BE2C (cell line): ENCODE results near the gene TRAF7.
"Not testable (repeated sequence)": the region's sequence is repeated elsewhere in the genome, so short reads cannot be mapped to it uniquely, and the experiment has no call there.

Source experiments
- DNase-seq: peaks from one replicate; pipeline ENCODE4 v3.0.0-alpha.2; 2020
- H3K27me3 ChIP-seq: fragments of 250-450 bp; sonication (Bioruptor Pico); 2 replicates; pipeline ENCODE4 v1.5.1; 2020; ENCODE audit warnings: mild to moderate bottlenecking
- H3K36me3 ChIP-seq: fragments of 250-450 bp; sonication (Bioruptor Pico); 2 replicates; pipeline ENCODE4 v1.5.1; 2020; ENCODE audit warnings: mild to moderate bottlenecking
- H3K4me1 ChIP-seq: fragments of 250-450 bp; sonication (Bioruptor Pico); 2 replicates; pipeline ENCODE4 v1.5.1; 2020
- H3K4me3 ChIP-seq: 2 replicates; pipeline ENCODE4 v1.5.1; 2011; ENCODE audit warnings: low read depth, low read length
- H3K9me3 ChIP-seq: fragments of 250-450 bp; sonication (Bioruptor Pico); 2 replicates; pipeline ENCODE4 v1.5.1; 2020
- CTCF ChIP-seq: IDR thresholded peaks from 2 replicates; pipeline ENCODE4 v1.5.1; 2012; ENCODE audit warnings: mild to moderate bottlenecking, low read depth, low read length

The TRAF7 gene

GRCh38 chr16:2115591-2115973 lies 40.0 kb upstream of the TRAF7 start:
- H3K9me3 ChIP-seq: no peaks in the 10 kb centered on the region
- H3K4me1 ChIP-seq: no peaks in the 10 kb centered on the region
- DNase-seq: no peak
- no peak for TF ChIP-seq CTCF
- H3K36me3 ChIP-seq: no peaks in the 10 kb centered on the region
- no peak overlapping the region for H3K4me3 ChIP-seq
- H3K27me3 ChIP-seq: no peaks in the 10 kb centered on the region

GRCh38 chr16:2116428-2116827 lies 39.2 kb upstream of the TRAF7 start:
- not testable (repeated sequence) for H3K27me3 ChIP-seq, H3K4me1 ChIP-seq, H3K4me3 ChIP-seq, H3K9me3 ChIP-seq, DNase-seq, H3K36me3 ChIP-seq

GRCh38 chr16:2117341-2117740 lies 38.2 kb upstream of the TRAF7 start:
- not testable (repeated sequence) for DNase-seq, H3K4me1 ChIP-seq, H3K9me3 ChIP-seq, H3K27me3 ChIP-seq, H3K36me3 ChIP-seq, H3K4me3 ChIP-seq

GRCh38 chr16:2117960-2118722 lies 37.4 kb upstream of the TRAF7 start:
- not testable (repeated sequence) for H3K27me3 ChIP-seq, H3K4me3 ChIP-seq, H3K36me3 ChIP-seq, H3K9me3 ChIP-seq, DNase-seq
- H3K4me1 ChIP-seq: peaks cover 12% of the 10 kb centered on the region

- not testable (repeated sequence) for H3K27me3 ChIP-seq, H3K4me3 ChIP-seq
- DNase-seq: peak; percentile 75
Observed at GRCh38 chr16:2121325-2121724, 34.3 kb upstream of the TRAF7 start.

GRCh38 chr16:2121853-2122252 lies 33.7 kb upstream of the TRAF7 start:
- TF ChIP-seq CTCF: no peak
- H3K4me3 ChIP-seq: no peak overlapping the region
- no peaks in the 10 kb centered on the region for H3K27me3 ChIP-seq
- DNase-seq: no peak
- no peaks in the 10 kb centered on the region for H3K9me3 ChIP-seq
- H3K36me3 ChIP-seq: no peaks in the 10 kb centered on the region
- peaks cover 36% of the 10 kb centered on the region for H3K4me1 ChIP-seq

More at GRCh38 chr16:2121325-2121724, 34.3 kb upstream of the TRAF7 start:
- peak; percentile 62 for TF ChIP-seq CTCF
- H3K36me3 ChIP-seq, H3K9me3 ChIP-seq: not testable (repeated sequence)
- peaks cover 31% of the 10 kb centered on the region for H3K4me1 ChIP-seq

GRCh38 chr16:2122429-2122828 lies 33.2 kb upstream of the TRAF7 start:
- Histone ChIP-seq H3K4me3 (no peak overlapping the region), H3K36me3 (no peaks in the 10 kb centered on the region), H3K4me1 (peaks cover 41% of the 10 kb centered on the region), H3K27me3 (no peaks in the 10 kb centered on the region), H3K9me3 (no peaks in the 10 kb centered on the region)
- TF ChIP-seq CTCF: no peak
- DNase-seq: no peak

GRCh38 chr16:2122934-2123683 lies 32.5 kb upstream of the TRAF7 start:
- not testable (repeated sequence) for H3K36me3 ChIP-seq, DNase-seq, H3K27me3 ChIP-seq, H3K9me3 ChIP-seq, H3K4me3 ChIP-seq
- peaks cover 41% of the 10 kb centered on the region for H3K4me1 ChIP-seq

- not testable (repeated sequence) for DNase-seq, H3K27me3 ChIP-seq, H3K36me3 ChIP-seq, H3K9me3 ChIP-seq
- peak overlapping the region; percentile 45 for H3K4me3 ChIP-seq
- H3K4me1 ChIP-seq: peaks cover 41% of the 10 kb centered on the region
Observed at GRCh38 chr16:2123706-2124376, 31.7 kb upstream of the TRAF7 start.

GRCh38 chr16:2124377-2124693 lies 31.2 kb upstream of the TRAF7 start:
- peak overlapping the region; percentile 45 for H3K4me3 ChIP-seq
- not testable (repeated sequence) for H3K27me3 ChIP-seq, H3K9me3 ChIP-seq, H3K36me3 ChIP-seq
- H3K4me1 ChIP-seq: peaks cover 41% of the 10 kb centered on the region
- peak; percentile 52 for DNase-seq
